HG03280 (cell line): Measurements from ENCODE around the gene GEN1.

Experiments used
- ATAC-seq: cut with Tn5 transposase; IDR thresholded peaks from one replicate; pipeline ENCODE4 v1.9.1; 2021; ENCODE audit warnings: mild to moderate bottlenecking, moderate library complexity; ENCODE audit not compliant: unreplicated experiment

The GEN1 gene

DNA sequence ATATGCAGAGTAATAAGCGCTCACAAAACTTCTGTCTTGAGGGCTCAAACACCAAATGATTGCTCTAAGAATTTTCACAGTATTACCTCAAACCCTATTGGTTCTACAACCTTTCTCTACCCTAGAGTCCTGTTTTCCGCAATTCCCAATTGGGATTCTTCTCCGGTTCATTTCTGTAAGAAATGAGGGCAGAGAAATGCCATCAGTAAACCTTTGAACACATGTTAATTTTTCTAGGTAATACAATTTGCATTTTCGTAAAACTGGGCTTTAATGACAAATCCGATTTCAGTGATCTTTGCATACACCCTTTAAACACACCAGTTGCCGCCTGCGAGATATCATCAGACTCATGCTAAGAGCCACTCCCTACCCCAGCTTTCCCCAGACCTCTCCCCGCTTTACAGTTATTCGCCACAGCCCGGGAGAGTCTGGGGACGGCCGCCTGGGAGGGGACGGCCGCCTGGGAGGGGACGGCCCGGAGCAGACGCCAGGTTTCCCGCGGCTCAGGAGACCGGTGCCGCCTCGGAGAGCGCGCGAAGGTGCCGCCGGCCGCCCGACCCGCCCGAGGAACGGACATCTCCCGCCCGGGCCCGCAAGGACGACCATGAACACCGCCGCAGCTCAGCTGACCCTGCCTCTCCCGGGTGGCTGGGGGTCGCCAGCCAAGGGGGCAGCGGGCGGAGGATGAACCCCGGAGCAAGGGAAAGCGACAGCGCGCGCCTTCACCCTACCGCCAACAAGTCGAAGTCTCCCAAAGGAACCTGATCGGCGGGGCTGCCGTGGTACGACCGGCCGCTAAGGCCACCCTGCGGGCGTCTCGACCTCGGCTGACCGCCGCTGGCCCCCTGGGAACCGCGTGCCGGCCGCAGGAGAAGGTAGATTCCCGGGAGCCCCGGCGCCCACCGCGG is 791 bp upstream of the GEN1 start:
- peak; percentile 36 for ATAC-seq

DNA sequence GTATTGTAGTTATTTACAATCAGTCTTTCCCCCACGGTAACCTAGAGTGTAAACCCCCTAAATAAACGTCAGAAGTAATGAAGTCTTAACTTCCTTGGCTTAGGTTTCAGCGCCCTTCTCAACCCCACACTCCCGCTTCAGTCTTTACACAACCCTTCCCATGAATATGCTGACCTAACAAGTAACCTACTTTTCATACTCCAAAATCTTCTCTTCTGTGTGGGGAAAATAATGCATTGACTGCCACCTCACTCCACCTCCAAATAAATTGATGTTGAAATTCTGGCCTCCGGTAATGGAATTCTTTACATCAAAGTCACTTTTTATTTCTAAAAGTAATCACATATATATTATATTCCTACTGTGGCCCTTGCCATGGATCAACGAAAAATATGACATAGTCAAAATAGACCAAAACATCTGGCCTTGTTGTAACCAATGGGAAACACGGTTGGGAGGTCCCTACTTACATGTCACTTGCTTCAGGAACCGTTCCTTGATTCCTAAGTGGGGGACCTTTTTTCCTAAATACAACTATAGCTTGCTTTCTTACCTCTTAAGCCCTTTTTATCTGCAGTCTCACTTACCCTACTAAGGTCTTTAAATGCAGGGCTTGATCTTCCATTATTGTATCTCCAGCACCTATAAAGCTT is 961 bp downstream of the GEN1 start:
- no peak for ATAC-seq

DNA sequence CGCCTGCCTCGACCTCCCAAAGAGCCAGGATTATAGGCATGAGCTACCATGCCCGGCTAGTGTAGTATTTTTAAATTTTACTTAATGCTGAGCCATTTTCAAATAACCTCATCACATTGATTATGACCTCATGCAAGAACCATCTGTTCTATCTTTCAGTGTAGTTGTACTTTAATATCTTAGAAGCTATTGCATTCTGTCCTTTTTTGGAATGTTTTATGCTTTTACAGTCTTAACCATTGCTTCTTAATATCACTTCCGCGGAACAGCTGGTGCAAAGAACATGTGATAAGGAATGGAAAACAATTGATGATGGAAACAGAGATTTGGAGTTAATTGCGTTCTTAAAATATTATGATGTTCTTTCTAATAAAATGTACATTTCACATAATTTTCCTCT is 2.7 kb downstream of the GEN1 start:
- no peak for ATAC-seq

DNA sequence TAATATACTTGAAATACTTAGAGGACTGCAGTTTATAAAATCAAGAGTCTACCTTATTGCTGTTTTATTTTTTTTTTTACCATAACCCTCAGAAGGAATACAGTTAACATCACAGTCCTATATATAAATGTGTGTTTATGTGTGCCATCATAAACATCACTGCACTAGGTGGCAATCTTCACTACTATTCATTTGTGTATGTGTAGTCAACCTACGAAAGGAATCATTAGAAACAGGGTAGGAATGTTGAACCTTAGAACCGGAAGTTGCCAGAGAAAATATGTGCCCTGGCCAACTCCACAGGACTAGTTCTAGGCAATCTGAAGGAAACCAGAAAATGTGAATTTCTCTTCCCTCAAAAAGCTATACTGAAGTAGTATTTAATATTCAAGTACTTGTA is 3.4 kb downstream of the GEN1 start:
- no peak for ATAC-seq

DNA sequence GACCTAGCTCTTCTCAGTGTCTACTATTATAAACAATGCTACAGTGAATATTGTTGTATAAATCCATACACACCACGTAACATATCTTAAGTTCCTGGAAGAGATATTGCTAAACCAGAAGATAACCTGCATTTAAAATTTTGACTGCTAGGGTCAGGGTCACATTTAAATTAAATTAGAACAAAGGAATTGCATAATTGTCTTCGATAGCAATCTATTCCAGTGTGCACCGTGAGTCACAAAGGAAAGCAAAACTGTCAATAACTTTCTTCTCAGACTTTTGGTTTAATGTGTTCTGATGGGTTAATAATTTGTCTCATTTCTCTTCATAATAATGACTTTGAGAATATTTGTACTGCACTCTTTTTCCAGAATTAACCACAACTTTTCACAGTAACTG is 4.2 kb downstream of the GEN1 start:
- ATAC-seq = no peak

DNA sequence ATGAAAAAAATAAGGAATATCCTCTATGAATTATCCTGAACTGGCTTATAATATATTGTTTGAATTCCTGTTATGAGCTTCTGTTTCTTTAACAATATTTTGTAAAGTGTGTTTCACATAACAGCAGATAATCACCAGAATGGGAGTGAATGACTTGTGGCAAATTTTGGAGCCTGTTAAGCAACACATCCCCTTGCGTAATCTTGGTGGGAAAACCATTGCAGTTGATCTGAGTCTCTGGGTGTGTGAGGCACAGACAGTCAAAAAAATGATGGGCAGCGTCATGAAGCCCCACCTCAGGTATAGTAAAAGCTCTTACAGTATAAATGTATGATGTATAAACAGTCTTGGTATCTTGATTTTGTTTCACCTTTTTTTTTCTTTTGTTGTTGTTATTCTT is 5.9 kb downstream of the GEN1 start:
- ATAC-seq = no peak

DNA sequence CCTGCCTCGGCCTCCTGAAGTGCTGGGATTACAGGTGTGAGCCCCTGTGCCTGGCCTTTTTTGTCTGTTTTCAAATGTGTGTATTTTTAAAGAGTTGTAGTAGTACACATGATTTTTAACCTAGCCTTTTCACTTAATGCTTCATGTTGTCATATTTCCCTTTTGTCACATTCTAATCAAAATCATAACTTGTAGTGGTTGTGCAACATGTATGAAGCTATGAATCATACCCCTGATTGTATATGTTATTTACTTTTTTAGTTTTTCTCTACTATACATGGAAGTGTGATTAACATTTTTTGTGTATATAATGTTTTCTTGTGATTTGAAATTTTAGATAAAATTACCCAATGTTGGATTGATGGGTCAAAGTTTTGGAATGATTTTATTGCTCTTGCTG is 8.5 kb downstream of the GEN1 start:
- ATAC-seq = no peak

DNA sequence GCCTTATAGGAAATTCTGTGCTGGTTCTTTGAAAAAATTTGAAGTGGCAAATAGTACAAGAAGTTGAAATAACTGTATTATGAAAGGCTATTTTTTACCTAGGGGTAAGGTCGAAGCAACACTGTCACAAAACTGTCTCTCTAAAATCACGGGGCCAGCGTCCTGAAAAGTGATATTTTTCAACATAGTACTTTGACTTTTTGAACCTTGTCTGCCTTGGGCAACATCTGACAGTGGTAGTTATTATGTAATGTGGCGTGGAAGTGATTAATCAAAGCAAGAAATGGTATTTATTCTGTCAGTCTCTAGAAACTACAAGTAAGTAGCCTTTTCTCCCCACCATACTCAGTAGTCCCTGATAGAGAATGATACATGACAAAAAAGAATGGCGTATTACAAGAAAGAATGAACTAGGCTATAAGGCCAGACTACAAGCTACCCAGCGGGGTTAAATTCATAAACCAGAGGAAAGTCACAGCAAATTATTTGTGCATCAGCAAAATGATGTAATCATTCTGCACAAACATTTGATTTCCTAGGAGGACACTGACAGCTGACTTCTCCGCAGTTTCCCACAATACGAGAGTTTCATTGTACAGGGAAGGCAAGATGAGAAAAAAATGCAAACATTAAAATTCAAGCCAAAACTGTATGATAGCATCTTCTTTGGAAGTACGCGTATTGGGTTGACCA is 9.8 kb downstream of the GEN1 start:
- ATAC-seq = no peak

DNA sequence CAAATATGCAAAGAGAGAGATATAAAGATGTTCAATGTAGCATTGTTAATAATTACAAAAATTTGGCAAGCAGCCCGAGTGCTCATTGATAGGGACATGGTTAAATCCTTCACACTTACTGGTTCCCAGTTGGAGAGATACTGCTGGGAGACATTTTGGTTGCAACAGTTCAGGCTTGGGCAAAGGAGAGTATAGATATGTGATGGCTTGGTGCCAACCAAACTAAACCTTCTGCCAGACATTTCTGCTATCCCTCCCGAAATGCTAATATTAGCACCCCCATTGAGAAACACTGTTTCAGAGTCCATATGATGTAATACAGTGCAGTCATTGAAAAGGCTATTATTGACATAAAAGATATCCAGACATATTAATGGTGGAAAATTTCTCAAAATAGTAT is 11.5 kb downstream of the GEN1 start:
- no peak for ATAC-seq

DNA sequence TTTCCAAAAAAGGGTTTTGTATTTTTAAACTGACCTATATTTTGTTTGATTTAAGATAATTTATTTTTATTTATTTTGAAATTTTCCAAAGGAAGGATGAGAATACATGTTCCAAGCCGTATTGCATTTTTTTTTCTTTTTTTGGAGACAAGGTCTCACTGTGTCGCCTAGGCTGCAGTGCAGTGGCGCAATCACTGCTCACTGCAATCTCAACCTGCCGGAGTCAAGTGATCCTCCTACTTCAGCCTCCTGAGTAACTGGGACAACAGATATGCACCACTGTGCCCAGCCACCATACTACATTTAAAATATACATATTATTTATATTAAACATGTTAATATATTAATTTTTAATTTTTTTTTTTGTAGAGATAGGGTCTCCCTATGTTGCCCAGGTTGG is 15.0 kb downstream of the GEN1 start:
- no peak for ATAC-seq

DNA sequence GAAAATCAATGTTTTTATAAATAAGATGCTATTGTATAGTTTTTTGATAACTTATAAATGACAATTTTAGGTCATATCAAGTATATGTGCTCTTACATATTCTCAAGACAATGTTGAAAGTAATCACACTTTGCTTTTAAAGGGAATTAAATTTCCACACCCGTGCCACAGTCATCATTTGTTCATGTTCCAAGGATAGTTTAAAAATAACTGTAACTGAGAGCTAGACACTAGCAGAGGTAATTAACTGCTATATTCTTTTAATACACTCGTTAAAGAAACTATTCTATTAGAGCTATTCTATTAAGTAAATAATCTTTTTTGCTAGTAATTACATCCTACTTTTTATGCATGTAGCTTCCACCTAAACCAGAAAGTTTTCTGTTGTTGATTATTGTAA is 18.0 kb downstream of the GEN1 start:
- ATAC-seq = no peak

DNA sequence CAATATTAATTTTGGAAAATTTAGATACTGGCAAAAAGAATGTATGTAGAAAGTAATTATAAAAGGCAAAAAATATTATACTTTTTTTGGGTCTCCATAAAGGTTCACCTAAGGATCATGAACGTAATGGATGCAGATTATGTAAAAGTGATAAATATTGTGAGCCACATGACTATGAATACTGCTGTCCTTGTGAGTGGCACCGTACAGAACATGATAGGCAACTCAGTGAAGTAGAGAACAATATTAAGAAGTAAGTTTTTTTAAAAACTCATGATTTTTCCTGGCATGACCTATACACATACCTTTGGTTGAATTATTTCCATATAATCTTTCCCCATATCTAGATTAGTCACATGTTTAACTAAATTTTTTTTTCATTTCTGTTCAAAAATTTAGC is 18.6 kb downstream of the GEN1 start:
- ATAC-seq = no peak

DNA sequence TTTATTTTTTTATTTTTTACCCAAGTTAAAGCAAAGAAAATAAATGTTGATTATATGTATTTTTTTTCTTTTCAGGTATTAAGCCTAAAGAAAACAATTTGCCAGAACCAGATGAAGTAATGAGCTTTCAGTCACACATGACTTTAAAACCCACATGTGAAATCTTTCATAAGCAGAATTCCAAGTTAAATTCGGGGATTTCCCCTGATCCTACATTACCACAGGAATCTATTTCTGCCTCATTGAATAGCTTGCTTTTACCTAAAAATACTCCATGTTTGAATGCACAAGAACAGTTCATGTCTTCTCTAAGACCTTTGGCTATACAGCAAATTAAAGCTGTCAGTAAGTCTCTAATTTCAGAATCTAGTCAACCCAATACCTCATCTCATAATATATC is 26.6 kb downstream of the GEN1 start:
- no peak for ATAC-seq

DNA sequence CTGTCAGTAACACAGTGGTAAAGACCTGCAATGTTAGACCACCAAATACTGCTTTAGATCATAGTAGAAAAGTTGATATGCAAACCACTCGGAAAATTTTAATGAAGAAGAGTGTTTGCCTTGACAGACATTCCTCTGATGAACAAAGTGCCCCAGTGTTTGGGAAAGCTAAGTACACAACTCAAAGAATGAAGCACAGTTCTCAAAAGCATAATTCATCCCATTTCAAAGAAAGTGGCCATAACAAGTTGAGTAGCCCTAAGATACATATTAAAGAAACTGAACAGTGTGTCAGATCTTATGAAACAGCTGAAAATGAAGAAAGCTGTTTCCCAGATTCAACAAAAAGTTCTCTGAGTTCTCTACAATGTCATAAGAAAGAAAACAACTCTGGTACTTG is 27.5 kb downstream of the GEN1 start:
- no peak for ATAC-seq

DNA sequence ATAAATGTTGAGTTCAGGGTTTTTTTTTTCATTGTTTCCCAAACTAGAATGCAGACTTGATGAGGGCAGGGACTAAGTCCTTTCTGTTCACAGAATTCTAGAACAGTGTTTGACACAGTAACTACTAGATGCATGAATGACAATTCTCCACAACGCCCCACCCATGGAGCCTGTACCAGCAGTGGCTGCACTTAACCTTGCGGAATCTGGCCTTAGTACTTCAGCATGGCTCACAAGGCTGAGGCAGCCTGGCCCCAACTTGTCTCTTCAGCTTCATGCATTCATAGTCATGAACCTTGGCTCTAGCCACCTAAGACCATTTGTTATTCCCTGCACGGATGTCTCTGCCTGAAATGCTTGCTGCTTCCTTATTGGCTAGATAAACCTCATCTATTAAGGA is 32.8 kb downstream of the GEN1 start:
- ATAC-seq = no peak

DNA sequence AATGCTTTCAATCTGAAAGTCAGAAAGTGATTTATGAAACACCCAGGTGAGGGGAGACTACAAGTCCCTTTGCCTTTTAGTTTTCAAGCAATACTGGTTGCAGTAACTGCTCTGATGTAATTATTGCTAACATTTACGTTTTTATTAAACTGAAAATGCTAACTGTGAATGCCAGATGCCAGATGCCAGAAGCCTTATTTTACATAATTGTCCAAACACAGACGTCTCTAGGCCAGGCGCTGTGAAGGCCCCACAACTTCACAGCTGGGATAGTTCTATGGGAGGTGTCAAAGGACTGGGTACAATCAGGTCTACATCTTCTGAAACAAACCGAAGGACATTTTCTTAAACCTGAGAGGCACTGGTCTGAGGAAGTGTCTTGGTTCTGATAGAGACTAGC is 34.8 kb downstream of the GEN1 start:
- no peak for ATAC-seq

DNA sequence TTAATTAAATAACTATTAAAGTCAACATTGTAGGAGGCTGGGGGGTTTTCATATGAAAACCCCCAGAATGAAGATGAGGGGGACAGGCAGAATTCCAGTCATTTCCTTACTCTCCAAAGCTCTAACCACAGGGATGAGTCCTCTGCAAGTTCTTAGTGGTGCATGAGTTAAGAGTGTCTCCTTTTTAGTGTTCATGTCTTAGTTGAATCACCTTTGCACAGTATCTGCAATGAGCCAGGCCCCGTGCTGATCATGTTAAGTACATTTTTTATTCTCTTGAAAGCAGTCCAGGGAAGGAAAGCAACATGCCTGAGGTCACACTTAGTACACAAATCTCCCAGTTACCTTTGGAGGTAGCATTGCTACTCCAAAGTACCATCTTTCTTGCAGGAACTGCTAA is 36.6 kb downstream of the GEN1 start:
- no peak for ATAC-seq

DNA sequence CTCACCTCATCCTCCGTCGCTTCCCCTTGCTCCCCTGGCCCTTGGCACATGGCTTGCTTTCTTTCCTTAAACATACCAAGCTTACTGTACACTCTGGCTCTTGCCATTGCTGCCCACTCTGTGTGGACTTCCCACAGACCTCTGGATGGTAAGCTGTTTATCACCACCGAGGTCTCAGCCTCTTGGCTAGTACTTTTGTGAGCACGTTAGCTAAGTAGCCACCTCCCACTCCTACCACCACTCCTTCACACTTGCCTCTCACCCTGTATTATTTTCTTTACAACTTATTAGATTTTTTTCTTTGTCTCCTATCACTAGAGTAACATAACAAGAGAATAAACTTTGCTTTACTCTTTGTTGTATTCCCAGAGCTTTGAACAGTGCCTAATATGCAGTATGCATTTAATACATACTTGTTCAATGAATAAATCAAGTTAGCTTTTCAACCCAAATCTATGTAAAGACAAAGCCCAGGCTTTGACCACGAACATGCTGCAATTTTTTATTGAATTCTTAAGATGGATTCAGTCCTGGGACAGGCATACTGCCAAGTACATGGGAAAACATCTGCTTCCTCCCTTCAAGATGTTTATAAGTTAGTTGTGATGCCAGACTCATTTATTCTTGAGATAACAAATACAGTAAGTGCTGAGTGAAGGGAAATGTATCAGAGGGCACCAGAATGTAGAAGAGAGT is 37.3 kb downstream of the GEN1 start:
- no peak for ATAC-seq

DNA sequence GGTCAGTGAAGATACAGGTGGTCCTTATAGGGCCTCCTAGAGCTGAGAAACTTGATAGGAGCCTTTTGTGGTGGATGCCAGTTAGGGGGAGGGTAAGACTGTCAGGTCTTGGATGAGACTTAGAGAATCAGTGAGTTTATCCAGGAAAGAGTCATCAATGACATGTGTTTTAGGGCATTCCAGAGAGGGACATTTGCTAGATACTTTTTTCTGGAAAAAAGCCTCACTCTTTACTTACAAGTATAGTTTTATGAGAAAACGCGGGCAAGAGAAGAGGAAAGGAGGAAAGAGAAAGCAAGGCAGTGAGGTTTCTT is 37.8 kb downstream of the GEN1 start:
- no peak for ATAC-seq

DNA sequence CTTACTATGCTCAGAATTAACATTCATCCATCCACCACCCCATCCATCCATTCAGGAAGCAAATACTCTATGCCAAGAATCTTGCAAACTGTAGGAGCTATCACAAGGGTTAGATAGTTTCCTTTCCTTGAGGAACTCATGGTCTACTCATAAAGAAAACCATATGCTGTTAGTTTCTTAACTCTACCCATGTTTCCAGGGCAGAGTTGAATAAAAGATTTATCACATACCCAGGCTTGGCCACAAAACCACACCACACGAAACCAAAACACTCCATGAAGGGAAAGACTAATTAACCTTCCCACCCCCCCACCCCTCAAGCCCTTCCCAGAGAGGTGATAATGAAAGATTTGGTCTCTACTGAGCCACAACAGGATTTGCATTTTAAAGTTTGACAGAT is 38.6 kb downstream of the GEN1 start:
- ATAC-seq = no peak

DNA sequence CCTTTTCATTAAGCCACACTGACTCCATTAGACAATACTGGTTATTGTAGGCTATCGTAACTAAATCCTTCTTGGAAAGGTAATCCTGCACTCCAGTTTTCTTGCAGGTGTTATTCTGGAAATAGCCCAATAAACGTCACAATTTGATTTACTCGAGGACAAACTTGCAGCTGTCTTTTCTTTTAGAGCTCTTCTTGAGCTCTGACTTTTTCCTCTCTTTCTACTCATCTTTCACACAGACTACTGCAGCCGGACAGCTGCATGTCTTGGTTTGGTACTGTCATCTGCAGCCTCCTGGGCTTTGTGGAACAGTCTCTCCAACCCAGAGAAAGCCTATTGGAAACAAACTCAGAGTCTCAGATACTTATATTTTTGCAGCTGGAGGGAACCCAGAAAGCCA is 39.4 kb downstream of the GEN1 start:
- ATAC-seq = no peak
